ENCODE measurements around the gene PICALM.

PICALM gene

GRCh38 chr11:86047275-86047991 is 21.5 kb downstream of the PICALM start:
- no peak for DNase-seq

- no peak for DNase-seq
Observed at GRCh38 chr11:86046116-86046515, 22.8 kb downstream of the PICALM start.

GRCh38 chr11:86043765-86044503 is 24.9 kb downstream of the PICALM start:
- no peak for DNase-seq

GRCh38 chr11:86041975-86042378 is 26.9 kb downstream of the PICALM start:
- no peak for DNase-seq

- no peak for DNase-seq
Observed at GRCh38 chr11:86040919-86041850, 27.7 kb downstream of the PICALM start.

GRCh38 chr11:86039094-86039493 is 29.8 kb downstream of the PICALM start:
- no peak for DNase-seq

- DNase-seq = no peak
Observed at GRCh38 chr11:86037743-86038142, 31.1 kb downstream of the PICALM start.

GRCh38 chr11:86035920-86036319 is 33.0 kb downstream of the PICALM start:
- no peak for DNase-seq

GRCh38 chr11:86035164-86035563 is 33.7 kb downstream of the PICALM start:
- DNase-seq = no peak

GRCh38 chr11:86034710-86035109 is 34.2 kb downstream of the PICALM start:
- no peak for DNase-seq

GRCh38 chr11:86021377-86021776 is 47.5 kb downstream of the PICALM start:
- no peak for DNase-seq

GRCh38 chr11:86018249-86018648 is 50.6 kb downstream of the PICALM start:
- DNase-seq = no peak

- no peak for DNase-seq
Observed at GRCh38 chr11:86016451-86016850, 52.4 kb downstream of the PICALM start.

GRCh38 chr11:86015699-86016098 is 53.2 kb downstream of the PICALM start:
- no peak for DNase-seq

GRCh38 chr11:86014221-86014620 is 54.7 kb downstream of the PICALM start:
- no peak for DNase-seq

GRCh38 chr11:86013713-86014112 is 55.2 kb downstream of the PICALM start:
- no peak for DNase-seq

GRCh38 chr11:86011175-86011574 is 57.7 kb downstream of the PICALM start:
- DNase-seq = no peak

GRCh38 chr11:86003654-86004053 is 65.2 kb downstream of the PICALM start:
- DNase-seq = no peak

GRCh38 chr11:86002431-86002830 is 66.5 kb downstream of the PICALM start:
- DNase-seq = no peak

- DNase-seq = no peak
Observed at GRCh38 chr11:85991508-85991907, 77.4 kb downstream of the PICALM start.

- DNase-seq = no peak
Observed at GRCh38 chr11:85989746-85990145, 79.1 kb downstream of the PICALM start.

GRCh38 chr11:85988780-85989179 is 80.1 kb downstream of the PICALM start:
- no peak for DNase-seq

- DNase-seq = no peak
Observed at GRCh38 chr11:85977751-85978160, 91.1 kb downstream of the PICALM start.

Measured in activated CD8-positive, alpha-beta memory T cell treated with anti-CD3 and anti-CD28 coated beads for 24 hours (primary cell).